Loucy (cell line): ENCODE data around the gene PLXNA2.

Source experiments
- H2AFZ ChIP-seq: fragments of 200-600 bp; sonication (generic); 2 replicates; pipeline ENCODE4 v1.6.0; 2016; ENCODE audit warnings: antibody characterized with exemption, mild to moderate bottlenecking, low read length, moderate library complexity
- H3F3A ChIP-seq: fragments of 200-600 bp; 2 replicates; pipeline ENCODE4 v1.6.0; 2016; ENCODE audit warnings: antibody characterized with exemption, low read depth, mild to moderate bottlenecking
- H3K27me3 ChIP-seq: fragments of 200-600 bp; sonication (generic); 2 replicates; pipeline ENCODE4 v1.6.1; 2014; ENCODE audit warnings: low read length, mild to moderate bottlenecking; ENCODE audit not compliant: insufficient read depth, poor library complexity, severe bottlenecking
- H3K36me3 ChIP-seq: fragments of 200-600 bp; sonication (generic); 2 replicates; pipeline ENCODE4 v1.6.1; 2016; ENCODE audit warnings: low read length; ENCODE audit not compliant: insufficient read depth
- H3K4me1 ChIP-seq: fragments of 200-600 bp; sonication (generic); 2 replicates; pipeline ENCODE4 v1.5.1; 2014; ENCODE audit warnings: low read length, mild to moderate bottlenecking; ENCODE audit not compliant: insufficient read depth, poor library complexity, severe bottlenecking
- H3K4me2 ChIP-seq: fragments of 200-600 bp; sonication (generic); 2 replicates; pipeline ENCODE4 v1.6.0; 2014; ENCODE audit warnings: antibody characterized with exemption, low read length, low read depth, mild to moderate bottlenecking; ENCODE audit not compliant: poor library complexity, severe bottlenecking
- H3K4me3 ChIP-seq: fragments of 200-600 bp; sonication (generic); 2 replicates; pipeline ENCODE4 v1.5.1; 2014; ENCODE audit warnings: low read length, mild to moderate bottlenecking, mixed read lengths; ENCODE audit not compliant: poor library complexity, severe bottlenecking
- H3K79me2 ChIP-seq: fragments of 200-600 bp; sonication (generic); 2 replicates; pipeline ENCODE4 v1.6.1; 2014; ENCODE audit warnings: low read length; ENCODE audit not compliant: insufficient read depth
- H3K9ac ChIP-seq: fragments of 200-600 bp; sonication (generic); 2 replicates; pipeline ENCODE4 v1.6.0; 2014; ENCODE audit warnings: mild to moderate bottlenecking, low read depth, low read length, moderate library complexity; ENCODE audit not compliant: poor library complexity, severe bottlenecking
- H3K9me2 ChIP-seq: fragments of 200-600 bp; sonication (generic); replicated peaks from 2 replicates; pipeline ENCODE4 v1.6.1; 2016; ENCODE audit warnings: low read depth, low read length, mixed read lengths
- H3K9me3 ChIP-seq: fragments of 200-600 bp; sonication (generic); 2 replicates; pipeline ENCODE4 v1.6.1; 2014; ENCODE audit warnings: mild to moderate bottlenecking, antibody characterized with exemption, low read length, low read depth; ENCODE audit not compliant: insufficient read depth
- H4K20me1 ChIP-seq: fragments of 200-600 bp; sonication (generic); 2 replicates; pipeline ENCODE4 v1.6.0; 2014; ENCODE audit warnings: antibody characterized with exemption, low read length, mild to moderate bottlenecking; ENCODE audit not compliant: insufficient read depth, poor library complexity, severe bottlenecking
- EZH2phosphoT487 ChIP-seq: fragments of 200-600 bp; IDR thresholded peaks from 2 replicates; pipeline ENCODE4 v1.6.1; 2018; ENCODE audit warnings: antibody characterized with exemption, mild to moderate bottlenecking, moderate library complexity, borderline replicate concordance
- TF ChIP-seq, protein P1 (sequence below): fragments of 200-600 bp; sonication (generic); conservative IDR thresholded peaks from 2 replicates; pipeline ENCODE4 v1.5.1; 2014; ENCODE audit warnings: mild to moderate bottlenecking, antibody characterized with exemption, low read length

Gene PLXNA2

DNA sequence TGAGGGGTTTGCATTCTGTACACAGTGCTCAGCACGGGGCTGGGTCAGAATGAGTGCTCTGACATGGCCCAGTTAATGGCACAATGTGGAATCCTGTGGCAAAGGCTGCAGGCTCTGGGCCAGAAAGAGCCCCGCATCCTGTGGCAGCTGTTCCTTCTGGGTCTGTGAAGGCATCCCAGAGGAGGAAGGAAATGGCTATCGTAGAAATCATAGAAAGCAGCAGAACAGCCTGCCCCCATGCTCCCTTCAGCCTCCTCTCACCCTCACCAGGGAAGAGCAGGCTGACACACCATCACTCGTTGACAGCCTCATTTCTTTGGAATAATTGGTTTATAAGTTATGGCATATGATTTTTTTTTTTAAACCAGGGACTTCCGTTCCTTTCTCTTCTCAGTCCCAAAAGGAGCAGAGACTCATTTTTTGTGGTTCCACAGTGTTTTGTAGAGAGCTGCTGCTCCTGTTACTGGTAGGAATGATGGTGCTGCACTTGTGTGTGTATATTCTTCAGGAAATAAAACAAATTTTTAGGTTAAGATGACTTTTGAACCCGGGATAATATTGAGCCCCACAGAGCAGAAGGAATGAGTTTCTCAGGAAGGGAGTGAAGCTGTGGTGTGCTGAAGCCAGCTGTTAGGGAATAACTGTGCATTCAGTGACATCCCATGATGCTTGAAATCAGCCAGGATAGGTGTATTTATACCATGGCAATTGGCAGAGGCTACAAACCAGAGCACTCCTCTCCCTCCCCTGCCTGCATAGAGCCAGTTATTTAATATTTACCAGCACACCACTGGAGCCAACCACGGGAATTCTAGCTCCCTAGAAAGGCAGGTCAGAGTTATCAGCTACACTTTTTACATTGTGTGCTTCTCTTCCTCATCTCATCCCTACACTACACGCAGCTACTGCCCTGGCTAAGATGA is 32.0 kb downstream of the PLXNA2 start:
- no peak for TF ChIP-seq EZH2phosphoT487
- TF ChIP-seq, protein P1, sequence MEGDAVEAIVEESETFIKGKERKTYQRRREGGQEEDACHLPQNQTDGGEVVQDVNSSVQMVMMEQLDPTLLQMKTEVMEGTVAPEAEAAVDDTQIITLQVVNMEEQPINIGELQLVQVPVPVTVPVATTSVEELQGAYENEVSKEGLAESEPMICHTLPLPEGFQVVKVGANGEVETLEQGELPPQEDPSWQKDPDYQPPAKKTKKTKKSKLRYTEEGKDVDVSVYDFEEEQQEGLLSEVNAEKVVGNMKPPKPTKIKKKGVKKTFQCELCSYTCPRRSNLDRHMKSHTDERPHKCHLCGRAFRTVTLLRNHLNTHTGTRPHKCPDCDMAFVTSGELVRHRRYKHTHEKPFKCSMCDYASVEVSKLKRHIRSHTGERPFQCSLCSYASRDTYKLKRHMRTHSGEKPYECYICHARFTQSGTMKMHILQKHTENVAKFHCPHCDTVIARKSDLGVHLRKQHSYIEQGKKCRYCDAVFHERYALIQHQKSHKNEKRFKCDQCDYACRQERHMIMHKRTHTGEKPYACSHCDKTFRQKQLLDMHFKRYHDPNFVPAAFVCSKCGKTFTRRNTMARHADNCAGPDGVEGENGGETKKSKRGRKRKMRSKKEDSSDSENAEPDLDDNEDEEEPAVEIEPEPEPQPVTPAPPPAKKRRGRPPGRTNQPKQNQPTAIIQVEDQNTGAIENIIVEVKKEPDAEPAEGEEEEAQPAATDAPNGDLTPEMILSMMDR, result no peak
- Histone ChIP-seq H4K20me1 (no peaks in the 10 kb centered on the region), H3K36me3 (no peaks in the 10 kb centered on the region), H3K4me2 (peak overlapping the region; percentile 54), H3K27me3 (no peaks in the 10 kb centered on the region), H3K9me2 (no peaks in the 10 kb centered on the region), H3F3A (no peaks in the 10 kb centered on the region), H3K9ac (no peak overlapping the region), H2AFZ (0 out of 2 replicates have a peak overlapping the region, but pooled peaks have one; percentile 35), H3K9me3 (no peaks in the 10 kb centered on the region), H3K4me1 (peaks cover 20% of the 10 kb centered on the region), H3K79me2 (no peaks in the 10 kb centered on the region), H3K4me3 (peak overlapping the region; percentile 32)

DNA sequence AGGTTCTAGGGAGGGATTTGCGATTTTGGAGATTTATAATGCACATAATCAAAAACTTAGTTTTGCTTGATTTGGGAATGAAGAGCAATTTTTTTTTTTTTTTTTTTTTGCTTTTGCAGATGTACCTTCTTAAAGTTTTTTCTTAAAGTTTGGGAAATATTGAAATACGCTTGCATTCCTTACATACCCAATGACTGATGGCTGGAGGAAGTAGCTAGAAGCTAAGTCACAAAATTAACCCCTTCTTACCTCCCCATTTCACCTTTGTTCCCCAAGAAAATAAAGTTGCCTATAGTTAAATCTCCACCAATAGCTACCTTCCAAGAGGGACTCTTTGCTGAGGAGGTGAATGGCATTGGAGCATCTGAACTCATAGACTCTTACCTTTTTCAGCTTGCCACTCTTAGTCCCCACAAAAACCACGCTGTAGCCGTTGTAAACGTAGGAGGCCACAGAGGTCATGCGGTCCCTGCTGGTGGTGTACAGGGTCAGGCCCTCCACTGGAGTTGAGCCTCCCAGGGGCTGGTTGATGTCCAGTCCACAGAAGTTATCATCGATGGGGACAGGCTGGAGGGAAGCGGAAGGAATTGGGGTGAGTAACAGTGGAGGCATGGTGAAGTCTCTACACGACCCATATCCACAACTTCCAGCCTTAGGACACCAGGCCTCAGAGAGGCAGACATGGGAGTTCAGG is 34.1 kb downstream of the PLXNA2 start:
- H2AFZ ChIP-seq, result no peak overlapping the region
- H3K9me2 ChIP-seq, result no peaks in the 10 kb centered on the region
- no peaks in the 10 kb centered on the region for H3F3A ChIP-seq
- H3K4me3 ChIP-seq, result no peak overlapping the region
- no peak overlapping the region for H3K4me2 ChIP-seq
- no peaks in the 10 kb centered on the region for H4K20me1 ChIP-seq
- no peaks in the 10 kb centered on the region for H3K79me2 ChIP-seq
- H3K4me1 ChIP-seq, result peaks cover 20% of the 10 kb centered on the region
- H3K27me3 ChIP-seq, result no peaks in the 10 kb centered on the region
- TF ChIP-seq, protein P1, result no peak
- no peak for TF ChIP-seq EZH2phosphoT487
- H3K9ac ChIP-seq, result no peak overlapping the region
- H3K9me3 ChIP-seq, result no peaks in the 10 kb centered on the region
- no peaks in the 10 kb centered on the region for H3K36me3 ChIP-seq

DNA sequence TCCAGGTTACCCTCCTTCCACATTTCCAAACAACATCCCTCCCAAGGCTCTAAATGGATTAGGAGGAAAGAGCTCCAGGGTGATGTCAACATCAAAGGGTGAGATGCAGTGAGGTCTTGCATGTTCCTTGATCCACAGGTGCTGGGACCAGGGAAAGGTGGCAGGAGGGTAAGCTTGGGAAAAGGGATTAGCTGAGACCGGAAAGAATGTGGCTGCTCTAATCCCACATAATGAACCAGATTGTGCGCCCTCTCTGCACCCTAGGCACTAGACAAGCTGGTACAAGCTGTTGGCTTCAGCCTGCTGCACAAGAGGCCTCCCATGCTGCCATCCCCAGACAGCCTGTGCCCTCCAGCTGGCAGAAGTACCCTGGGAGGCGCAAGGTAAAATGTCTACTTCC is 34.9 kb downstream of the PLXNA2 start:
- Histone ChIP-seq H3K9me2 (no peaks in the 10 kb centered on the region), H3K27me3 (no peaks in the 10 kb centered on the region), H2AFZ (no peak overlapping the region), H3K4me1 (peaks cover 20% of the 10 kb centered on the region), H3K4me2 (no peak overlapping the region), H3K9me3 (no peaks in the 10 kb centered on the region), H3K9ac (no peak overlapping the region), H3K79me2 (no peaks in the 10 kb centered on the region), H3K4me3 (no peak overlapping the region), H3F3A (no peaks in the 10 kb centered on the region), H3K36me3 (no peaks in the 10 kb centered on the region), H4K20me1 (no peaks in the 10 kb centered on the region)
- no peak for TF ChIP-seq EZH2phosphoT487
- TF ChIP-seq, protein P1, result no peak
